ENCODE results near the gene POM121L12.

Gene POM121L12

GRCh38 chr7:53035499-53036412, at the start of gene POM121L12:
Gene POM121L12 (plus strand): TSS chr7:53035633. CDS start chr7:53035672, 39 bp downstream.
- DNase-seq = no peak

- no peak for DNase-seq
Observed at GRCh38 chr7:52992001-52992400, 43.4 kb upstream of the POM121L12 start.

GRCh38 chr7:52992479-52993162, 42.8 kb upstream of the POM121L12 start:
- no peak for DNase-seq

GRCh38 chr7:52995676-52996075, 39.8 kb upstream of the POM121L12 start:
- DNase-seq = no peak

- DNase-seq = no peak
Observed at GRCh38 chr7:53001221-53001620, 34.2 kb upstream of the POM121L12 start.

GRCh38 chr7:53002389-53002788, 33.0 kb upstream of the POM121L12 start:
- DNase-seq = no peak

- DNase-seq = no peak
Observed at GRCh38 chr7:53003653-53004445, 31.6 kb upstream of the POM121L12 start.

- DNase-seq = no peak
Observed at GRCh38 chr7:53013925-53014324, 21.5 kb upstream of the POM121L12 start.

GRCh38 chr7:53015463-53015862, 20.0 kb upstream of the POM121L12 start:
- DNase-seq = no peak

DNA sequence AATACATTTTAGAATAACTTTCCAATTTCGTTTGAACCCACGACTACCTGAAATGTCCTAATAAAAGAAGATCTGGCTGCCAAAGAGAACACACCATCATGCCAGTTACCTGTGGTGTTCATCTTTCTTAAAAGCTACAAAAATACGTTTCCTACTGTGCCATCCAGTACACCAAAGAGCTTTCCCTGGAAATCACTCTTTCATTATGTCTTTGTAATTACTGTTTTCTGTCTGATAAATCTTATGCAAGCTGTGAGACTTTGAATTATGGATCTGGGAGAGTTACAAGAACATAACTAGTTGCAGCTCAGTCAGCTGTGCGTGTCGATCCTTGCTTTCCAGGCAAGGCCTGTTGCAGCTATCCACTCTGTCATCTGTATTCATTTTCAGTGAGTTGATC, 12.5 kb upstream of the POM121L12 start:
- no peak for DNase-seq

GRCh38 chr7:53048638-53049037, 13.2 kb downstream of the POM121L12 start:
- DNase-seq = no peak

DNA sequence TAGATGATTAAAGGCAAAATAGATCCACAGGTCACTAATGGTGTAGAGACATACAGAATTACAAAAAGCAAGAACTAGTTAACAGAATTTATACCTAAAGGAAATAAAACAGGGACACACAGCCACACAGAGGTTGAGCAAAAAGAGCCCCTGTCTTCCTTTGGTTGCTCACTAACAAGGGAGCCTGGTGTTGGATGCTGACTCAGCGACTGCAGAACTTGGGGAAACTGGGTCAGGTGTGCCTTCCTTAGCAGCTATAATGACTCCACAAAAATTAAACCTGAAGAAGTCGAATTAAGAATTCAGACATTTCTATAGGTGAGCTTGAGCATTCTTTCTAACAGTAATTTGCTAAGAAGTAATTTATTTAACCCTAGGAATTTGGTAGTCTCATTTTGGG, 15.0 kb downstream of the POM121L12 start:
- no peak for DNase-seq

DNA sequence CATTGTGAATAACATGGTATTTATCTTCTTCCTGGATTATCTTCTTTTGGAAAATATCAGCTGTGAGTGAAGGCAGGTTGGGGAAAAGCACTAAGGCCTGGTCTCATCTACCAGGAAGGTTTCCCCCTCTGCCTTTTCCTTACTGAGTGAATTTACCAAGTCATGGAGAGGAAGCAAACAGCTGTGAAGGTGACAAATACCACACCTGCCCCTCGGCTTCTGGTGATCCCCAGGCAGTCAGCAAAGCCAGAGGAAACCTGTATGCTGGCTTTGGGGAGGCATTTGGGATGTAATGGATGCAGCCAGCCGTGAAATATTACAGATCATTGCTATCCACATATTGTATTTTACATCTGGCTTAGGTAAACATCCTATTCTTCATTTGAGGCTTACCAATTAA, 24.2 kb downstream of the POM121L12 start:
- DNase-seq = no peak

GRCh38 chr7:53060066-53060465, 24.6 kb downstream of the POM121L12 start:
- no peak for DNase-seq

- DNase-seq = no peak
Observed at GRCh38 chr7:53062796-53063195, 27.4 kb downstream of the POM121L12 start.

GRCh38 chr7:53068673-53069072, 33.2 kb downstream of the POM121L12 start:
- DNase-seq = no peak

DNA sequence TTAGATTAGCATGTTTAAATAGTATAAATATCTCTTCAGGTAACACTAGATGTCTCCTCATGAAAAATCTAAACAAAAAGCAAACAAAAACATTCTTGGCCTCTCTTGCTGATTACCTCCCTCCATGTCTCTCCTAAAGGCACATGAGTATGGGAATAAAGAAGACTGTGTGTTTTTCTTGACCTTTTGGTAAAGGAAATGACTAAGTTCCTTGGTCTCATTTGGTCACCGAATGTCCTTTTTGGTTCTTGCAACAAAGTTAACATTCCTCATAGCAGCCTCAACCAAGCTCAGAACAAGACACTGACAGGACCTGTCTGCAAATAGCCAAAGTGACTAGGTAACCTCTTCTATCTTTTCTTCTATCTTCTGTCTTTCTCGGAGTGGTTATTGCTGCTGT, 35.5 kb downstream of the POM121L12 start:
- no peak for DNase-seq
